ENCODE results near the gene WBP11. TPM values are rescaled to one million over a fixed set of nuclear protein-coding genes. Genes with fewer than 3 reads are reported as not detected.

Gene WBP11
- total and polyA plus RNA-seq, 9 of the 15 experiments (the other 6 are each of a cell fraction or from before 2014, with no cell fraction given): 7.7 to 60.8 (median 24.6) TPM

DNA sequence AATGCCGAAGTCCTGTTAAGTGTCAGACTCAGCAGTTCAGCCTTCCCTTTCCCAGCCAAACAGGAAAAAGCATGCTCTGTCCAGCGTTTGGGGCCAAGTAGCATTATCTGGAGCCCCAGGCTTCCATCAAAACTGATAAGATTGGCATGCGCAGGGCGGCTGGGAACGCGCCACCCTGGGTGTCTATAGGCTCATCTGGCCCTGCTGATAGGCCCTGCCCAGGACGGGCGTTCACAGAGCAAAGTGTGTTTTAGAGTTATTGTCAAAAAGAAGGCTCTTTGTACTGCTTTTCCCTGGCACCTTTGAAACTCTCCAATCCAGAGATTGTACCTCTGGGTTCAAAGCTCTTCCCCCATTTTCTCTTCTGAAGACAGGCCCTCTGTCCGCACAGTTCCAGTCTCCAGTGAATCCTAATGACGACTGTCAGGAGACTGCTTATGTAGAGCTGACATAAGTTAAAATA lies 40.2 kb upstream of the WBP11 start, which contains the start of gene ART4 (continued):
- TF ChIP-seq POLR3G (IDR thresholded peaks at IDR 0.05; ENCODE audit: extremely low read depth, insufficient read length, insufficient replicate concordance) (no peak), RCOR1 (IDR thresholded peaks at IDR 0.05; ENCODE audit: borderline replicate concordance in 1 of 2, low read depth in 2 of 2, low read length in 2 of 2) (peak in 1 of 2 experiments; percentile 33; a peak in 1 of 4 replicates), MYNN (IDR thresholded peaks at IDR 0.05) (peak; percentile 35; the same call in 1 of the 2 replicates), MYNN (CRISPR knock-in tag; IDR thresholded peaks at IDR 0.05) (no peak), TRIM24 (IDR thresholded peaks at IDR 0.05) (peak; percentile 40 to 64; a peak in 2 of 4 replicates), HMGN3 (IDR thresholded peaks at IDR 0.05; ENCODE audit: borderline replicate concordance, extremely low read depth, insufficient read length, low read depth, low read length) (peak; percentile 36), AFF1 (IDR thresholded peaks at IDR 0.05; ENCODE audit: low read depth in 1 of 2, partially characterized antibody in 2 of 2) (no peak), TCF7L2 (IDR thresholded peaks at IDR 0.05; ENCODE audit: low read depth, low read length) (no peak), RB1 (IDR thresholded peaks at IDR 0.05; ENCODE audit: low read depth) (no peak), RBFOX2 (IDR thresholded peaks at IDR 0.05; ENCODE audit: low read depth, low read length) (no peak), ID3 (CRISPR knock-in tag; IDR thresholded peaks at IDR 0.05) (no peak), ID3 (tag; IDR thresholded peaks at IDR 0.05) (no peak), THAP12 (CRISPR knock-in tag; IDR thresholded peaks at IDR 0.05) (no peak), CBX2 (IDR thresholded peaks at IDR 0.05; ENCODE audit: insufficient read depth, low read length, poor library complexity, severe bottlenecking) (no peak), POLR2AphosphoS2 (IDR thresholded peaks at IDR 0.05; ENCODE audit: low read length) (no peak), GATAD2A (IDR thresholded peaks at IDR 0.05) (no peak)
- TF ChIP-seq, protein P1, sequence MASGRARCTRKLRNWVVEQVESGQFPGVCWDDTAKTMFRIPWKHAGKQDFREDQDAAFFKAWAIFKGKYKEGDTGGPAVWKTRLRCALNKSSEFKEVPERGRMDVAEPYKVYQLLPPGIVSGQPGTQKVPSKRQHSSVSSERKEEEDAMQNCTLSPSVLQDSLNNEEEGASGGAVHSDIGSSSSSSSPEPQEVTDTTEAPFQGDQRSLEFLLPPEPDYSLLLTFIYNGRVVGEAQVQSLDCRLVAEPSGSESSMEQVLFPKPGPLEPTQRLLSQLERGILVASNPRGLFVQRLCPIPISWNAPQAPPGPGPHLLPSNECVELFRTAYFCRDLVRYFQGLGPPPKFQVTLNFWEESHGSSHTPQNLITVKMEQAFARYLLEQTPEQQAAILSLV (tag; IDR thresholded peaks at IDR 0.05): no peak
- TF ChIP-seq, protein P2, sequence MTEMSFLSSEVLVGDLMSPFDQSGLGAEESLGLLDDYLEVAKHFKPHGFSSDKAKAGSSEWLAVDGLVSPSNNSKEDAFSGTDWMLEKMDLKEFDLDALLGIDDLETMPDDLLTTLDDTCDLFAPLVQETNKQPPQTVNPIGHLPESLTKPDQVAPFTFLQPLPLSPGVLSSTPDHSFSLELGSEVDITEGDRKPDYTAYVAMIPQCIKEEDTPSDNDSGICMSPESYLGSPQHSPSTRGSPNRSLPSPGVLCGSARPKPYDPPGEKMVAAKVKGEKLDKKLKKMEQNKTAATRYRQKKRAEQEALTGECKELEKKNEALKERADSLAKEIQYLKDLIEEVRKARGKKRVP (CRISPR knock-in tag; IDR thresholded peaks at IDR 0.05): no peak
- TF ChIP-seq, protein P3, sequence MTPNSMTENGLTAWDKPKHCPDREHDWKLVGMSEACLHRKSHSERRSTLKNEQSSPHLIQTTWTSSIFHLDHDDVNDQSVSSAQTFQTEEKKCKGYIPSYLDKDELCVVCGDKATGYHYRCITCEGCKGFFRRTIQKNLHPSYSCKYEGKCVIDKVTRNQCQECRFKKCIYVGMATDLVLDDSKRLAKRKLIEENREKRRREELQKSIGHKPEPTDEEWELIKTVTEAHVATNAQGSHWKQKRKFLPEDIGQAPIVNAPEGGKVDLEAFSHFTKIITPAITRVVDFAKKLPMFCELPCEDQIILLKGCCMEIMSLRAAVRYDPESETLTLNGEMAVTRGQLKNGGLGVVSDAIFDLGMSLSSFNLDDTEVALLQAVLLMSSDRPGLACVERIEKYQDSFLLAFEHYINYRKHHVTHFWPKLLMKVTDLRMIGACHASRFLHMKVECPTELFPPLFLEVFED (CRISPR knock-in tag; conservative IDR thresholded peaks at IDR 0.05): no peak
